CD14-positive monocyte (primary cell): Measurements from ENCODE around the gene ZC3H4. TPM values are rescaled to one million over a fixed set of nuclear protein-coding genes. Genes with fewer than 3 reads are reported as not detected.

Experiments used
- DNase-seq, 3 donors: peaks; one replicate each; pipeline ENCODE4 v3.0.0-alpha.2; 2011 to 2022
- H2AFZ ChIP-seq: 2 replicates; pipeline ENCODE4 v1.6.0; 2012; ENCODE audit warnings: mild to moderate bottlenecking, low read depth, low read length, inconsistent platforms; ENCODE audit not compliant: insufficient read depth, poor library complexity, severe bottlenecking
- H3K27ac ChIP-seq, 2 donors: 1 replicate in 1 of 2; 2 replicates in 1 of 2; pipeline ENCODE4 v1.5.1; 2012 to 2013; ENCODE audit warnings: low read length in 2 of 2, control low read depth in 1 of 2, inconsistent platforms in 1 of 2, low read depth in 1 of 2, mild to moderate bottlenecking in 1 of 2
- H3K27me3 ChIP-seq, 2 donors: one replicate each; pipeline versions ENCODE4 v1.6.0 to v1.6.1; 2011 to 2013; ENCODE audit warnings: low read length in 2 of 2; ENCODE audit not compliant: control insufficient read depth in 2 of 2, insufficient read depth in 2 of 2
- H3K36me3 ChIP-seq, 2 donors: replicated peaks in 1 of 2; 1 replicate in 1 of 2; 2 replicates in 1 of 2; pipeline versions ENCODE4 v1.5.1 to v1.6.1; 2012 to 2013; ENCODE audit warnings: low read length in 2 of 2, control low read depth in 1 of 2, inconsistent platforms in 1 of 2, mild to moderate bottlenecking in 1 of 2; ENCODE audit not compliant: insufficient read depth in 2 of 2, control insufficient read depth in 1 of 2
- H3K4me1 ChIP-seq, 2 donors: 1 replicate in 1 of 2; 2 replicates in 1 of 2; pipeline versions ENCODE4 v1.5.1 to v1.6.1; 2012 to 2013; ENCODE audit warnings: low read length in 2 of 2, control low read depth in 1 of 2, inconsistent platforms in 1 of 2, mild to moderate bottlenecking in 1 of 2, moderate library complexity in 1 of 2; ENCODE audit not compliant: insufficient read depth in 2 of 2, control insufficient read depth in 1 of 2
- H3K4me2 ChIP-seq: replicated peaks from 2 replicates; pipeline ENCODE3; 2012; ENCODE audit warnings: low read length, moderate library complexity, mild to moderate bottlenecking; ENCODE audit not compliant: poor library complexity, severe bottlenecking; ENCODE audit errors: extremely low read depth
- H3K4me3 ChIP-seq, 3 experiments: fragments of 200-600 bp in 1 of 3; sonication (generic) in 1 of 3; replicated peaks in 1 of 3; 1 replicate in 2 of 3; 2 replicates in 1 of 3; pipeline ENCODE4 v1.5.1; 2011 to 2013; ENCODE audit warnings: low read length in 3 of 3, mild to moderate bottlenecking in 3 of 3, control low read depth in 2 of 3, low read depth in 2 of 3, inconsistent platforms in 1 of 3, moderate library complexity in 1 of 3
- H3K79me2 ChIP-seq: 2 replicates; pipeline ENCODE4 v1.6.0; 2012; ENCODE audit warnings: mild to moderate bottlenecking, control low read depth, inconsistent platforms, low read length, moderate library complexity; ENCODE audit not compliant: insufficient read depth
- H3K9ac ChIP-seq: 2 replicates; pipeline ENCODE4 v1.6.0; 2017; ENCODE audit warnings: low read length, mild to moderate bottlenecking; ENCODE audit not compliant: insufficient read depth, poor library complexity, severe bottlenecking
- H3K9me3 ChIP-seq, 2 donors: replicated peaks in 1 of 2; 1 replicate in 1 of 2; 2 replicates in 1 of 2; pipeline versions ENCODE4 v1.5.1 to v1.6.1; 2012 to 2013; ENCODE audit warnings: low read length in 2 of 2, control low read depth in 1 of 2; ENCODE audit not compliant: control insufficient read depth in 1 of 2, insufficient read depth in 1 of 2
- H4K20me1 ChIP-seq: 2 replicates; pipeline ENCODE4 v1.6.0; 2012; ENCODE audit warnings: mild to moderate bottlenecking, low read length, control low read depth, moderate library complexity; ENCODE audit not compliant: insufficient read depth
- H3K27ac Mint-ChIP-seq, 7 donors: one replicate each; pipeline ENCODE4 v1.8.0; 2020; ENCODE audit warnings: mild to moderate bottlenecking in 7 of 7, mixed read lengths in 7 of 7, moderate library complexity in 6 of 7, inconsistent platforms in 2 of 7
- H3K27me3 Mint-ChIP-seq, 3 donors: one replicate each; pipeline ENCODE4 v1.8.0; 2021 to 2022; ENCODE audit warnings: low read depth in 3 of 3, mild to moderate bottlenecking in 3 of 3, mixed read lengths in 3 of 3, moderate library complexity in 3 of 3, inconsistent platforms in 1 of 3
- H3K36me3 Mint-ChIP-seq, 2 donors: one replicate each; pipeline ENCODE4 v1.8.0; 2020; ENCODE audit warnings: mixed read lengths in 2 of 2, inconsistent platforms in 1 of 2, mild to moderate bottlenecking in 1 of 2
- H3K4me1 Mint-ChIP-seq: one replicate; pipeline ENCODE4 v1.8.0; 2020; ENCODE audit warnings: mild to moderate bottlenecking, mixed read lengths
- H3K4me3 Mint-ChIP-seq, 2 donors: one replicate each; pipeline ENCODE4 v1.8.0; 2020; ENCODE audit warnings: mild to moderate bottlenecking in 2 of 2, mixed read lengths in 2 of 2, moderate library complexity in 1 of 2
- H3K9me3 Mint-ChIP-seq, 7 donors: one replicate each; pipeline ENCODE4 v1.8.0; 2020 to 2022; ENCODE audit warnings: mixed read lengths in 7 of 7, mild to moderate bottlenecking in 6 of 7, moderate library complexity in 6 of 7, inconsistent platforms in 2 of 7
- WGBS: methylation state at CpG from one replicate; pipeline ENCODE4 v1.1.5; 2013; ENCODE audit warnings: missing lambda C conversion rate; ENCODE audit not compliant: insufficient coverage; 5-methylcytosine and 5-hydroxymethylcytosine counted together
- intact Hi-C, 2 donors: fragments of 100-400 bp; cut with micrococcal nuclease; formaldehyde crosslinking; loops; one replicate each; pipeline versions ENCODE4 v1.15.0 to v1.15.1; 2023
- polyA plus RNA-seq, 3 donors: library from polyadenylated mRNA; depleted of rRNA in 1 of 3; unstranded in 2 of 3; stranded (reverse) in 1 of 3; fragments of 300-500 nt in 2 of 3; fragments of >200 nt in 1 of 3; fragmentation: Illumina TruSeq in 2 of 3; gene quantifications; 1 replicate in 2 of 3; 2 replicates in 1 of 3; pipeline ENCODE4 v1.2.3, GENCODE V29; 2012 to 2021
- TF ChIP-seq, protein P1 (sequence below): fragments of 200-600 bp; IDR thresholded peaks from one replicate; pipeline ENCODE4 v1.8.0; 2022; ENCODE audit warnings: antibody characterized with exemption, mild to moderate bottlenecking

Gene ZC3H4
- polyA plus RNA-seq, 3 donors = 0.24 to 9.9 (median 0.60) TPM

DNA sequence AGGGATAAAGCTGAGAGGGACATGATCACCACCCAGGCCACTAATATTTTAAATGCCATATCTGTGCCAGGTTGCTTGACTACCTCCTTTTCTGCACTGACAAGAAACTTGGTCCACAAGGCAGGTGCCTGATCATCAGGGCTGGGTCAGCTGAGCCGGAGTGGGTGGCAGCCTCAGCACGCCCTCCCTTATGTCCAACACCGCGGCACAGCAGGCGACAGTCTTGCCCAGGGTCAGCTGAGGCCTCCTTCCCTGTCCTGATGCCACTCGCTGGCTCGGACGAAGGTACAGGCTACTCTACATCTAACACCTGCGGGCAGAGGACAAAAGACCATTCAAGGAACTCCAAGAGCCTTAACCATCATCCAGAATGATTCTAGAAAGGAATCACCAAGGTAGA is 16.9 kb downstream of the ZC3H4 start:
- Mint-ChIP-seq H3K4me3 (no peak overlapping the region), H3K27me3 (peaks cover 0 to 2% (median 0%) of the 10 kb centered on the region in 3 donors), H3K9me3 (no peaks in the 10 kb centered on the region), H3K4me1 (peaks cover 11% of the 10 kb centered on the region), H3K27ac (peak overlapping the region in 2 of 7 donors; percentile 68 to 71), H3K36me3 (peaks cover 53 to 83% of the 10 kb centered on the region in 2 donors)
- Histone ChIP-seq H4K20me1 (peaks cover 76% of the 10 kb centered on the region), H3K27me3 (no peaks in the 10 kb centered on the region), H2AFZ (no peak overlapping the region), H3K36me3 (peaks cover 37 to 79% of the 10 kb centered on the region in 2 donors), H3K4me1 (peaks cover 6 to 10% of the 10 kb centered on the region in 2 donors), H3K4me3 (no peak overlapping the region), H3K27ac (peak overlapping the region in 1 of 2 donors; percentile 12), H3K9me3 (no peaks in the 10 kb centered on the region), H3K9ac (no peak overlapping the region), H3K79me2 (peaks cover 86% of the 10 kb centered on the region), H3K4me2 (no peak overlapping the region)
- DNase-seq = no peak
- intact Hi-C loops = no loop called here
- WGBS = 94% methylated on average over 9 of the region's 9 CpGs
- TF ChIP-seq, protein P1, sequence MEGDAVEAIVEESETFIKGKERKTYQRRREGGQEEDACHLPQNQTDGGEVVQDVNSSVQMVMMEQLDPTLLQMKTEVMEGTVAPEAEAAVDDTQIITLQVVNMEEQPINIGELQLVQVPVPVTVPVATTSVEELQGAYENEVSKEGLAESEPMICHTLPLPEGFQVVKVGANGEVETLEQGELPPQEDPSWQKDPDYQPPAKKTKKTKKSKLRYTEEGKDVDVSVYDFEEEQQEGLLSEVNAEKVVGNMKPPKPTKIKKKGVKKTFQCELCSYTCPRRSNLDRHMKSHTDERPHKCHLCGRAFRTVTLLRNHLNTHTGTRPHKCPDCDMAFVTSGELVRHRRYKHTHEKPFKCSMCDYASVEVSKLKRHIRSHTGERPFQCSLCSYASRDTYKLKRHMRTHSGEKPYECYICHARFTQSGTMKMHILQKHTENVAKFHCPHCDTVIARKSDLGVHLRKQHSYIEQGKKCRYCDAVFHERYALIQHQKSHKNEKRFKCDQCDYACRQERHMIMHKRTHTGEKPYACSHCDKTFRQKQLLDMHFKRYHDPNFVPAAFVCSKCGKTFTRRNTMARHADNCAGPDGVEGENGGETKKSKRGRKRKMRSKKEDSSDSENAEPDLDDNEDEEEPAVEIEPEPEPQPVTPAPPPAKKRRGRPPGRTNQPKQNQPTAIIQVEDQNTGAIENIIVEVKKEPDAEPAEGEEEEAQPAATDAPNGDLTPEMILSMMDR = no peak

GRCh38 chr19:47096100-47096704 is 17.4 kb downstream of the ZC3H4 start:
- 92% methylated on average over 5 of the region's 12 CpGs for WGBS
- H3K27me3 Mint-ChIP-seq = peaks cover 0 to 2% (median 0%) of the 10 kb centered on the region in 3 donors
- H3K9ac ChIP-seq = no peak overlapping the region
- intact Hi-C loops = no loop called here
- H3K27ac ChIP-seq = peak overlapping the region; percentile 3 to 57
- H3K4me1 Mint-ChIP-seq = peaks cover 11% of the 10 kb centered on the region
- no peaks in the 10 kb centered on the region for H3K27me3 ChIP-seq
- no peaks in the 10 kb centered on the region for H3K9me3 ChIP-seq
- H3K36me3 Mint-ChIP-seq = peaks cover 55 to 88% of the 10 kb centered on the region in 2 donors
- H3K36me3 ChIP-seq = peaks cover 38 to 83% of the 10 kb centered on the region in 2 donors
- no peak overlapping the region for H2AFZ ChIP-seq
- peaks cover 6 to 10% of the 10 kb centered on the region in 2 donors for H3K4me1 ChIP-seq
- TF ChIP-seq, protein P1 = no peak
- H3K9me3 Mint-ChIP-seq = no peaks in the 10 kb centered on the region
- H3K4me2 ChIP-seq = no peak overlapping the region
- H3K79me2 ChIP-seq = peaks cover 84% of the 10 kb centered on the region
- H3K4me3 Mint-ChIP-seq = no peak overlapping the region
- DNase-seq = no peak
- peak overlapping the region in 5 of 7 donors; percentile 51 to 74 (median 71) for H3K27ac Mint-ChIP-seq
- H3K4me3 ChIP-seq = no peak overlapping the region
- H4K20me1 ChIP-seq = peaks cover 75% of the 10 kb centered on the region
